GM12892 (cell line): ENCODE data around the gene NFATC2.

ENCODE experiments used
- POLR2A ChIP-seq: IDR thresholded peaks from 2 replicates; pipeline ENCODE4 v1.6.1; 2011; ENCODE audit warnings: low read depth, low read length, control low read depth
- POLR2AphosphoS5 ChIP-seq: IDR thresholded peaks from 2 replicates; pipeline ENCODE4 v1.6.1; 2011; ENCODE audit warnings: low read depth, low read length, control low read depth
- TAF1 ChIP-seq: IDR thresholded peaks from 2 replicates; pipeline ENCODE4 v1.6.1; 2011; ENCODE audit warnings: low read depth, mild to moderate bottlenecking, control low read depth, low read length, borderline replicate concordance

GRCh38 chr20:51560042-51560441 is 17.5 kb upstream of the NFATC2 start:
- TF ChIP-seq POLR2AphosphoS5 = no peak
- TF ChIP-seq POLR2A = no peak
- TF ChIP-seq TAF1 = no peak
